NCI-H524 treated with DMSO at 0.1 percent for 48 hours (cell line): Measurements from ENCODE around the gene SLC12A3.

ENCODE experiments used
- DNase-seq: peaks from one replicate; lab custom pipeline; 2025; lab: John Stamatoyannopoulos, UW

SLC12A3 gene

DNA sequence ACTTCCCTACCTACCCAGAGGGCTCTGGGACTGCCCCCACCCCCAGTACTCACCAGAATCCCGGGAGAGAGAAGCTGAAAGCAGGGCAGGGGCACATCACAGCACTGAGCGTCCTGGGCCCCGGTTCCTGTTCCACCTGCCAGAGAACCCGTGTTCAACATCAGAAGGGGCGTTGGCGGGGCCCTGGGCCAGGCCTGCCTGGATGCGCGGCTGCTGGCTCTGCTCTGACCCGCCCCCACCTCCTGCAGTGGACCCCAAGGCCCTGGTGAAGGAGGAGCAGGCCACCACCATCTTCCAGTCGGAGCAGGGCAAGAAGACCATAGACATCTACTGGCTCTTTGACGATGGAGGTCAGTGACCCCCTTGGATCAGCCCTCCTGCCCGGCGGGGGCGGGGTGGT, 27.7 kb downstream of the SLC12A3 start:
- DNase-seq: no peak

DNA sequence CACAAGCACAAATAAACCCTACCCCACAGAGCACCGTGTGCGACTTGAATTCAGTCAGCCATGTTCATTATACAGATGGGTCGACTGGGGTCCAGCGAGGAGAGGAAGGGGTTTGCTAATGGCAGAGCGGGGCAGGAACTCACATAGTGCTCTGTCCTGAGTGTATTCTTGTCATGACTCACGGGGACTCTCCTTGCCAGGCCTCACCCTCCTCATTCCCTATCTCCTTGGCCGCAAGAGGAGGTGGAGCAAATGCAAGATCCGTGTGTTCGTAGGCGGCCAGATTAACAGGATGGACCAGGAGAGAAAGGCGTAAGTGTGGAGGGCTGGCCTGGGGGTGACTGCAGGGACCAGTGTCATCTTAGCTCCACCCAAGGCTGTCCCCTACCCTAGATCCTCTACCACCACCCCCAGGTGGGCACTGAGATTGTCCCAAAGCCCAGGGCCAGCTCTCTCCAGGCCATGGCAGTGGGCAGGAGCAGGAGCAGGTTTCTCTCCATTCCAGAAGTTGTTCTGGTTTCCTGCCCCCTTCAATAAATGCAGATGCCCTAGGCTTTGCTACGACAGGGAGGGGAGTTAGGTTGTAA, 29.4 kb downstream of the SLC12A3 start:
- no peak for DNase-seq

DNA sequence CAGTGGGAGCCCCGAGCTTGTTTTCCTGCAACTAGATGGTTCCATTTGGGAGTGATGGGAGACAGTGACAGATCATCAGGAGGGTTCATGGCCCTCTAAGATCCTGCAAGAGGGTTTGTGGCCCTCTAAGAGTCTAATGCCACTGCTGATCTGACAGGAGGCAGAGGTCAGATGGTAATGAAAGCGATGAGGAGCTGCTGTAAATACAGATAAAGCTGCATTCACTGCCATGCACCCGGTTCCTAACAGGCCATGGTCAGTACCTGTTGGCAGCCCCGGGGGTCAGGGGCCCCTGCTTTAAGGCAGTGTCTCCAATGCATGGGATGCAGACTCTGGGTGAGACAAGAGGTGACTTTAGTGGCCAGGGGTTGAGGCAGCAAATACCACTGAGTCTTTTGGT, 30.8 kb downstream of the SLC12A3 start:
- no peak for DNase-seq

DNA sequence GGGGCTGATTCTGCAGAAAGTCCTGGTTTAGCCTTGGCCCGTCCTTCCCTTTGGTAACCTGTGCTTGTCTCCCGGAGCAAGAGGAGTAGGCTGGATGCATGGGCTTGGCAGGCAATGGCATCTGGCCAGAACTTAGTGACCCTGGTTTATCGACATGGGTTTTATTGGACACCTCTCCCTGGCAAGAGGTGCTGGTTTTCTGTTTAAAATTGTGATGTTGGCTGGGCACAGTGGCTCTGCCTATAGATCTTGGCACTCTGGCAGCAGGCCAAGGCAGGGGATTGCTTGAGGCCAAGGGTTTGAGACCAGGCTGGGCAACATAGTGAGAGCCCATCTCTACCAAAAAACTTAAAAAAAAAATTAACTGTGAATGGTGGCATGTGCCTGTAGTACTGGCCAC, 31.2 kb downstream of the SLC12A3 start:
- no peak for DNase-seq

DNA sequence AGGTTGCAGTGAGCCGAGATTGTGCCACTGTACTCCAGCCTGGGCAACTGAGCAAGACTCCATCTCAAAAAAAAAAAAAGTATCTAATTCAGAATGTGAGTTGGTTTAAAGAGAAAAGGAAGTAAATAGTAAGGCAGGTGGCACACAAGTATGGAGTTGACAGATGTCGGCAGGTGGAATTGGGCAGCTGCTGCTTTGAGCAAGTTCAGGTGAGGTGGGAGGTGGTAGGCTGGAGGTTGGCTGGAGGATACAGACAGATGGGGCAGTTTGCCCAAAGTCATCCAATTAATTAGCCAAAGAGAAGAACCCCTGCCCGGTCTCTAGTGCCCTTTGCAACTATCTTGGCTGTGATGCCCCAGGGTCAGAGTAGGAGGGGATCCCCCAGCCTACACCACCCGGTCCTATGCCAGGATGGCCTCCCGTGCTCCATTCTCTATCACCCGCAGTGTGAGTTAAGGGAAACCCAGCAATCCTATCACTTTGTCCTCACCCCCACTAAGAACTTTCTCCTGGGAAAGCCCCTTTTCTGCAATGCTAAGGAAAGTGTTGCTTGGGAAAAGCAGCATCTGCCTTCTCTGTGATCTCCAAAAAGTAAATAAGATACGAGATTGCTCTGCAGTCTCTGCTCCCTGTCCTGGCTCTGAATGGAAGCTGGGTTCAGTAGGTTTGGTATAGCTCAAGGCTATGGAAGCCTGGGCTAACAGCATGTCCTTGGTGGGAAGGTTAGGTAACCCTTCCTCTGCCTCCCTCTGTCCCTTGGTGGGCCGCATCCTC, 32.2 kb downstream of the SLC12A3 start:
- no peak for DNase-seq

DNA sequence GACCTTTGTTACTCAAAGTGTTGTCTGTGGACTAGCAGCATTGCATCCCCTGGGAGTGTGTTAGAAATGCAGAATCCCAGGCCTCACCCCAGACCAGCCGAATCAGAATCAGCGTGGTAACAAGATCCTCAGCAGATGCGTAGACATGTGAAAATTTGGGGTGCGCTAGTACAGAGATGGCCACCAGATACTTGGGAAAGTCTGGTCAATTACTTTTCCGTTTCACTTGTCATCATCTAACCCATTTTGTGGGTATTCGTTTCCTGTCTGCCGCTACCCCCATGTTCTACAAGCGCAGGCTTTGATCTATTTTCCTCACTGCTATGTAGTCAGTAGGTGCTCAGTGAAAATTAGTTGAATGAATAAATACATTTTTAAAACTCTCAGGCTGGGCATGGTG, 33.8 kb downstream of the SLC12A3 start:
- no peak for DNase-seq

DNA sequence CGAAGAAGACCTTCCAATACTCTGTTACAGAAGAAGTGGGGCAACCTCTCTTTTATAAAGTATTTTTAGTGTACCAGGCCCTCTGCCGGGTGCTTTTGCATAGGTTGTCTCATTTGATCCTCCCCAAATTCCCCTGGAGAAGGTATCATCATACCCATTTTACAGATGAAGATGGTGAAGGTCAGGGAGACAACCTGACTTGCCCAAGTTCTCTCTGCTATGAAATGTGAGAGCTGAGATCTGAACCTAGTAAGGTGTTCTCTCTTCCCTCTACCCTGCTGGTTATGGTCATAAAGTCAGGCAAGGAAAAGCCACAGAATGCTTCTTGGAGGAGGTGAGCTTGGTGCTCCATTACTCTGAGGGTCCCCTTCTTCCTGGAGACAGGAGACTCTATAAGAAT, 38.9 kb downstream of the SLC12A3 start:
- DNase-seq: no peak

DNA sequence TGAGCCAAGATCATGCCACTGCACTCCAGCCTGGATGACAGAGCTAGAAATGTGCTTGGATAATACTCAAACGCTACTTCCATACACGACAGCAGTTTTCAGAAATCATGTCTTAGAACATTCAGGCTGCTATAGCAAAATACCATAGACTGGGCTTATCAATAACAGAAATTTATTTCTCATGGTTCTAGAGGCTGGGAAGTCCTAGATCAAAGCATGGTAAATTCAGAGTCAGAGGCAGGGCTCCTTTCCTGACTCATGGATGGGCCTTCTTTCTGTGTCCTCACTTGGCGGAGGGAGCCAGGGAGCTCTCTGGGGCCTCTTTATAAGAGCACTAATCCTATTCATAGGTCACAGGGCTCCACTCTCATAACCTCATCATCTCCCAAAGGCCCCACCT, 42.4 kb downstream of the SLC12A3 start:
- DNase-seq: no peak

DNA sequence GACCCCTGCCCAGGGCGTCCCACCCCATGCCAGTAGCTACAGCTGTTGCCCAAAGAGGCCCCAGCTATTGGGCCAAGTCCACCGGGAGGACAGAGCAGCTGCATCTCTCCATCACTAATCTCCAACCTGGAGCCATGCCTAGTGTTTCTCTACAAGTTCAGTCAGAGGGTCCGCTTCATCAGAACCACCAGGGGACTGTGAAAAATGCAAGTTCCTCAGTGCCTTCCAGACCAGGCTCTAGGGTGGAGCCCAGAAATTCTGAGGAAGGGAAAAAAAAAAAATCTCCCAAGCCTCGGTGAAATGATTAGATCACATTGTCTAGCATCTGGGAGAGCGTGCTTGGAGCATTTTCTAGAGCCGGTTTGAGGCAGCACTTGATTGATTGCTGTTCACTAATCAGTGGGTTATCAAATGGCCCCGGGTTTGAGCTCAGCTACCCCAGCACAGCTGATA, 44.5 kb downstream of the SLC12A3 start:
- no peak for DNase-seq

DNA sequence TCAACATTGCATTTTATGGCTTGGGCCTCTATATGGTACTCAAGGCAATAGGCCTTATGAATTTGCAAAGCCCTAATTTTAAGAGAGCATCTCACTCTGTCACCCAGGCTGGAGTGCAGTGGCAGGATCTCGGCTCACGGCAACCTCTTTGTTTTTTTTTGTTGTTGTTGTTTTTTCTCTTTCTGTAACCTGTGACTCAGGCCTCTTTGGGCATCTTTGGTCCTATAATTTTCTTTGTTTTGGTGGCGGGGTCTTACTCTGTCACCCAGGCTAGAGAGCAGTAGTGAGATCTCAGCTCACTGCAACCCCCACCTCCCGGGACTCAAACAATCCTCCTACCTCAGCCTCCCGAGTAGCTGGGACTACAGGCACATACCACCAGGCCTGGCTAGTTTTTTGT, 45.1 kb downstream of the SLC12A3 start:
- no peak for DNase-seq

DNA sequence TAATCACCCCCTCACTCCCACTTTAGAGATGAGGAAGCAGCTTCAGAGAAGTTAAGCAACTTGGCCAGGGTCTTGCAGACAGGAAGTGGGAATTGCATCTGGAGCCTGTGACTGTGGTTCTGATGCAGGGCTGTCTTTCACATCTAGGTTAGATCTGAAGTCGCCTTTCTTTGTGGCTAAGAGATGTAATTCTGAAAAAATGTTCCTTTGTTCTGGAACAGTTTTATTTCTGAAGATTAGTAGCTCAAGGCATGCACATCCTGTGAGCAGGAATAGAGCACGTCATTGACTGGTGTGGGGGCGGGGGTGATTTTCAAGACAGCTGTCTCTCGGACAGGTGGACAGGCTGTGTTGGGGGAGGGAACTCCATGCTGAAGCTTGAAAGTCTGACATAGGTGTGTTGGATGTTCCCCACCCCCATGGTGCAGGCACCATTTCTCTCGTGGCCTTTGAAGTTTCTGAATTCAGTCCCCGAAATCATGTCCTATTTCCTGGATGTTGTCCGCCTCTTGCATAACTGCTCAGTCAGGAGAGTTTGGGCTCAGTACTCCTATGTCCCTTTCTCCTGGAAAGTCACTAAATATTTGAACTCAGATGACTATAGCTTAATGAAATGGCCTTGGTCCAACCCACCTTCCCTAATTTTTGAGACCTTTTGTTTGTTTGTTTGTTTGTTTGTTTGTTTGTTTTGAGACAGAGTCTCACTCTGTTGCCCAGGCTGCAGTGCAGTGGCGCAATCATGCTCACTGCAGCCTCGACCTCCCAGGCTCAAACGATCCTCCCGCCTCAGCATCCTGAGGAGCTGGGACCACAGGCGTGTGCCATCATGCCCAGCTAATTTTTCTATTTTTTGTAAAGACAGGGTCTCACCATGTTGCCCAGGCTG, 45.9 kb downstream of the SLC12A3 start:
- no peak for DNase-seq

DNA sequence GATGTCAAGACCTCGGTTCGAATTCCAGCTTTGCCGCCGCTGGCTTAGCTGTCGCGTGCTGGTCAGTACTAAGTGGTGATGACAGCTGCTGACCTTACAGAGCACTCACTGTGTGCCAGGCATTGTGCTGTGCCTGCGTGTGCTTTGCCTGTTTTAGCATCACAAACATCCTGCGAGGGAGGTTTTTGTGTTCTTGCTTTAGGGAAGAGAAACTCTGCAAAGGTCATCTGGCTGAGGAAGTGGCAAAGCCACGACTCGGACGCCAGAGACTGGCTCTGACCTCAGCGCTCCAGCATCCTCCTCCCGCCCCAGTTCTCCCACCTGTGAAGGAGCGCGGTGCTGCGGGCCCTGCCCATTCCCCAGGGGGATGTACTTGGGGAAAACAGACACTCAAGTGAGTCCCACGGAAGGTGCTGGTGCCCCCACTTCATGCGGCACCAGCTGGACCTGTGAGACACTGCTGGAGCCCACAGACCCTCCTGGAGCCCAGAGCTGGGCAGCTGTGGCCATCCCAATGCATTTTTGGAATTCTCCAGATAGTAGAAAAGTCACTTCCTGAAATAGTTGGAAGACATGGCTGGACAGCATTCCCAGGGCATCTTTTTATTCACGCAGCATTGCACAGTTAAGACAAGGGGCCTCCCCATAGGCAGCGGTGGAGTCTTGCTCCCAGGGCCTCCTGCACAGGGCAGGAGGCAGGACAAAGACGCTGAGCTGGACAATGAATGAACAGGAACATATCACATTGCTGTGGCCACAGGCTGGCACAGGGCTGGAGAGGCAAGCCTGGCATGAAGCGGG, 47.0 kb downstream of the SLC12A3 start:
- no peak for DNase-seq

DNA sequence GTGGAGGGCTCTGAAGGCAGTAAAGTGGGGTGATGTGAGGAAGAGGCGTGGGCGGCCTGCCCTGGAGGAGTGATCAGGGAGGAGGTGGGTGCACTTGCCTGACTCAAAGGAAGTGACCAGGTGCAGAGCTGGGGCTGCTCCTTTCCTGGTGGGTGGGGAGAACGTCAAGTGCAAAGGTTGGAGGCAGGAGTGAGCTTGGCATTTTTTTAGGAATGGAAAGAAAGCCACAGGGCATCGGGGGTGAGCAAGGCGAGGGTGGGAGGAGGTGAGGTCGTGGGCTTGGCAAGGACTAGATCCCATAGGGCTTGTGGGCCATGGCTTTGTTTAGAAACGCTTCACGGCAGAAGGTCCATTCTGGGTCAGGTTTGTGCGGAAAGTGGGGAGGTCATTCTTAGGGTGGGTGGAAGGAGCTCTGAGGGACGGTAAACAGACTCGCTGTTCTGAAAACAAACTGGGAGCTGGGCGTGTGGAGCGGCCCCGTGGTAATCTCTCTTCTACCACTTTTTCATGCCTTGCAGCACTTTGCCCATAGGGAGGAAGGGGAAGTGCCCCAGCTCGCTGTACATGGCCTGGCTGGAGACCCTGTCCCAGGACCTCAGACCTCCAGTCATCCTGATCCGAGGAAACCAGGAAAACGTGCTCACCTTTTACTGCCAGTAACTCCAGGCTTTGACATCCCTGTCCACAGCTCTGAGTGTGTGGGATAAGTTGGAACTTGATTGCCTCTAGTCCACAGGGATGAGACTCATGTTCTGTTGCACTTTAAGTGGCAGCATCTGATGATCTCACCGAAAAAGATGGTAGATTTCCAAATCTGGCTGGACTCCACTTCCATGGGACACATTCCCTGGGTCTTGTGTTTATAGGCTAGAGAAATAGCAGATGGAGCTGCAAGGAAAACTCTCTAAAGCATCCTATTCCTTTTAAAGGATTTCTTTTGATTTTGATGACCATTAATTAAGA, 48.0 kb downstream of the SLC12A3 start:
- DNase-seq: no peak

DNA sequence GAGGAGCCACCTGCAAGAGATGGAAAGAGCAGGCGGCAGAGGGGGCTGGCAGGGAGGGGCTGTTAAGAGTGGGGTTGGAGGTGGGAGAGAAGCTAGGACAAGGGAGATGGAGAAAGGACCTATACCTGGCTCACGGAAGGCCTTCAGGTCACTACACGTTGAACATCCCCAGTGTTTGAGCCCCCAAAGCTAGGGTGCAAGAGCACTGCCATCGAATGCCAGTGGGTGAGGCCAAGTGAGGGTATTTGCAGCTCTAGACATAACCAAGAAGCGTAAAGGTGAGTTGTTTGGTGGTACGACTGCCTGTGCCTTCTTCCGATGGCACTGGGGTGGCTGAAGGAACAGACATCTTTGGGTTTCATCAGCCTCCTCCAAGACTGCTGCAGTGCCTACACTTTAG, 49.9 kb downstream of the SLC12A3 start:
- DNase-seq: no peak

DNA sequence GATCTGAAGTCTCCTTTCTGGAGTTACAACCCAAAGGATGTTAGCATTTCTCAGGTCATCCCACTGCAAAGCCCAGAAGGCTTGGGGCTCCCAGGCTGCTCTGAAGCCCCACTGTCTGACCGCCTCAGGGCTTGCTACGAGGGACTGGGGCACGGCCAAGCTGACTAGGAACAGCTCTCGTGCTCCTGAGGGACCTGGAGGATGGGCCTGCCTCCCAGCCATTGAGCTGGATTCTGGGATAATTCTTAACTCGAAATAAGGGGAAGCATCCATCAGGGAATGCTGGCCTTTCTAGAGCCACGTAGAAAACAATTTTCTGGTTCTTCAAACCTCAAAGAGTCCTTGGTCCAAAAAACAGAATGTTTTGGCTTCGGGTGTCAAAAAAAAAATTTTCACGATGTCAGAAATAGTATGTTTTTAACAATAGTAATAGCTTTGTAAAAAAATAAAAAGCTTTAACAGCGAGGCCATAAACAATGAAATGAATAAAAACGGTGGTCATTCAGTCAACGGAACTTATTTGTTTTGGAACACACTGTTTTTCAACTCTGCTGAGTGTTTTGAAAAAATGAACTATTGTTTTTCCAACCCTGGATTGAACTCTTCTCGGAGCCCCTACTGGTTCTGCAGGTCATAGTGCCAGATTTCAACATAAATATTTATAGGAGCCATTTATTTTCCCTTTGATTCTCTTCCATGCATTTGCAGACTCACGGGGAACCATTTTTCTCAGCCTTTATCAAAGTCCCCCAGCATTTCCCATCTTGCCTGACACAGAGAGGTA, 50.5 kb downstream of the SLC12A3 start:
- no peak for DNase-seq

DNA sequence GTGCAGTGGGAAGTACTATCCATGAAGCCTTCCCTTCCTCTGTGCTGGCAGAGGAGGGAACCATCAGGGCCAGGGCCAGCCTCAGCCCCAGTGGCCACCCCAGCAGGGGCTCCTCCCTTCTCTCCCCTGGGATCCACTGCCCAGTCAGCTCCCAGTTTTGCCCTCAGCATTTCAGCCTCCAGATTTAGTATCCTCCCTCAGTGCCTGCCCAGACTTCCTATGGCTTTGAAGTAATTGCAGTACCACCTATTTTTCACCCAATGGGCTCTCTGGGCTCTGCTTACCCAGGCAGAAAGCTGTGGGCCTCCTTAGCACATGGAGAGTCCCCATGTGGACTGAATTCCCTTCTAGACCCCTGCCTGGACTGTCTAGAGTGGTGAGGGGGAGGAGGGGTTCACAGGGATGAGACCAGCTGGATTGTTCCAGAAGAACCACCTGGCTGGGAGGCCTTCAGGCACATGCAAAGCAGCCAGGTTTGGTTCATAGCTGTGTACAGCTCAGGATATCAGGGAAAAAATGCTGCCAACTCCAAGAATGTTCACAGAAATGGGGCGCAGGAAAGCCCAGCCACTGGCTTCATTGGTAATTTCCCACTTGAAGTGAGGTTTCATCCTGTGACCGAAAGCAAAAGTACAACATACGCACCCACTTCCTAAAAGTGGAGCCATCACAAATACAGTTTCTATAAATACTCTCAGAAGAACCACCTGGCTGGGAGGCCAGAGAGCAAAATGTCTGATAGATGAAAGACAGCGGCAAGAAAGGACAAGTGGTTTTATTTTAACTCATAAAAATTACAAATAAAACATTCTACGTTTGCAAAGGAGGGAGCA, 51.8 kb downstream of the SLC12A3 start:
- DNase-seq: no peak

DNA sequence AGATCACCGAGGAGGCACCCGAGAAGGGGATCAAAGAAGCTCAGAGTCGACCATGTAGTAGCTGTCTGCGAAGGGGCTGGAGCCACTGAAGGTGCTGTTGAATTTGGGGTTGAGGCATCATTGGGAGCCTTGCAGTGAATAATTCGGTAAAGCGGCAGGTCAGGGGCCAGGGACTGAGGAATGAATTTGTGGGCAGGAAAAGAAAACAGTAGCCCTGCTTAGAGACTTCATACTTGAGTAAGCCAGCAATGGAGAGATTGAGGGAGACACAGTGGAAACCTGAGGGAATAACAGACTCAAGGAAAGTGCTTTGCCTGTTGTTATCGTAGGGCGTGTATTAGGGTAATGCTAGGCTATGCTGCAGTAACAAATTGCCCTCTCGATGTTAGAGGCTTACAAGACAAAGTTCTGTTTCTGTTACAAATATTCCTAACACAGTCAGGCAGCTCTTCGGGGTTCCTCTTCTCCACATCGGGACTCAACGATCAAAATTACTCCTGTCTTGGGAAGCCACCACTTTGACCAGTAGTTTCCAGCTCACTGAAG, 53.5 kb downstream of the SLC12A3 start:
- no peak for DNase-seq

DNA sequence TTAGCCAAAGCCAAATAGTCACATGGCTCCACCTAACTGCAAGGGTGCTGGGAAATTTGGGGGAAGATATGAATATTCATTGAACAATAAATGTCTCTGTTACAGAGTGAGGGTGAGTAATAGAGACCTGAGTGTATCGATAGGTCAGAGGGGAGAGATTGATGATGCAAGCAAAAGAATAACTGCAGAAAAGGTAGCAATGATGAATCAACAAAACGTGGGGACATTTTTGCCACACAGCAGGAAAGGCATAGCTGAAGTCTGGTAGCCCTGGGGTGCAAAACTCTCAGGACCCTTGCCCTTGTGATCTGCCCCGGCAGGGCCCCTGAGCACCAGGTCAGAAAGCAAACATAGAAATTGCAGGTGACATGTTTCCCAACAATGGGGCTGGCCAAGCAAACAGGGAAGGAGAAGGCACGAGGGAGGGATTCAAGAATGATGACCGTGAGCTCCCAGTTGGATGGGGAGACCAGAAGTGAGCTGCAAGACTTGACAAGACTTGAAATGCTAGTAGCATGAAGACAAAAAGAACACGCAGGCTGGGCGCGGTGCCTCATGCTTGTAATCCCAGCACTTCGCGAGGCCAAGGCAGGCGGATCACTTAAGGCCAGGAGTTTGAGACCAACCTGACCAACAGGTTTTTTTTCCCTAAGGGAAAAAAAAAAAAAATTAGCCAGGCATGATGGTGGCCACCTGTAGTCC, 54.2 kb downstream of the SLC12A3 start:
- DNase-seq: no peak
